ENCODE measurements around the gene BMPR1A.

BMPR1A gene

DNA sequence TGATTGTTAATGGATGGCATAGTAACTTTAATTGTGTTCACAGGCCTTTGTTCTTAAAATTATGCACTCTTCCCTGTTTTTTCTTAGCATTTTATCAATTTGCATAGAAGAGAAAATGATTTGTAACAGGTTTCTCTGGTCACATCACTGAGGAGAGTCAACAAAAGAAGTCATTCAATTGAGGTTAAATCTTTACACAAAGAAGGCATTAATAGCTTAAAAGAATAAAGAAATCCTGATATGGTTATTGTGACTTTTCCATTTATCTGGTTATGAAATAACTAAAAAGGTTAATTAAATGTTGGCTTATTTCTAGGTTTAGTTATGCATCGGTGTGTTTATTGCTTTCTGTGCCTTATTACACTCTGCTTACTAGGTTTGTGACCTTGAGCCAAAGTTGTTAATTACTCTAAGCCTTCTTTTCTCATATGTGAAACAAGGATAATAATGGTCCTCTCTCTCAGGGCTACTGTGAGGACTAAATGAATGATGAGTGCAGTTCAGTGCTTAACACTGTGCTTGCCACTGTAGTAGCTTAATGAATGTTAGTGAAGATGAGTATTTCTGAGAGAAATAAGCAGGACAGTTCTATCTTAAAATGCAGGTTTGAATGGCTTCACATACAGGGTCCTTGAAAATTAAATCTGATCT is 12.1 kb downstream of the BMPR1A start:
- DNase-seq, result no peak

DNA sequence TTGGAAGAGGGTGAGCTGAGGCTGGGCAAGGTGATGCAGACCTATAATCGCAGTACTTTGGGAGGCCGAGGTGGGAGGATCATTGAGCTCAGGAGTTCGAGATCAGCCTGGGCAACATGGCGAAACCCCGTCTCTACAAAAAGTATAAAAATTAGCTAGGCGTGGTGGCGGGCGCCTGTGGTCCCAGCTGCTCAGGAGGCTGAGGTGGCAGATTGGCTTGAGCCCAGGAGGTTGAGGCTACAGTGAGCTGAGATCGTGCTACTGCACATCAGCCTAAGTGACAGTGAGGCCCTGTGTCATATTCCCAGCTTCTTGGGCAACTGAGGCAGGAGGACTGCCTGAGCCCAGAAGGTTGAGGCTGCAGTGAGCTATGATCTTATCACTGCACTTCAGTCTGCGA is 13.6 kb downstream of the BMPR1A start:
- DNase-seq, result no peak

DNA sequence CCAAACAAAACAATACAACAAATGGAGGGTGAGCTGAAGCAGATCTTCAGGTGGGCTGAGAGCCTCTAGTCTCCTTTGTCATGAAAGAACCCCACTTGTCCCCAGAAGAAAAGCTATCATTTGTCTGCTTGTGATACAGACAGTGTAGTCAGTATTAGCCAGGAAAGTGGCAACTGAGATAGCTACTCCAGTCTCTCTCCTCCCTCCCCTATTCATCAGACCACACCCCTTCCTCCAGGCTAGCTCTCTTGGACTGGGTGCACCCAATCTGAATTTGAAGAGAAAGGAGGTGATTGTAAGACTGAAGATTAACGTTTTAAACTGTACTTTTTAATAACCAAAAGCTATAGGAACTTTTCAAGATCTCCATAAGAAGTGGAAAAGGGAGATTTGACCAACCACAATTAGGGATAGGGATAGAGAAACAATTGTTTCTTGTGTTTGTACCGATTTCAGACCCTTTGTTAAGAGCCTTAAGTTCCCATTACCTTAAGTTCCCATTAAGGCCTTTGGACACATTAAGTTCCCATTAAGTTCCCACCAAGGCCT is 14.1 kb downstream of the BMPR1A start:
- DNase-seq, result no peak

DNA sequence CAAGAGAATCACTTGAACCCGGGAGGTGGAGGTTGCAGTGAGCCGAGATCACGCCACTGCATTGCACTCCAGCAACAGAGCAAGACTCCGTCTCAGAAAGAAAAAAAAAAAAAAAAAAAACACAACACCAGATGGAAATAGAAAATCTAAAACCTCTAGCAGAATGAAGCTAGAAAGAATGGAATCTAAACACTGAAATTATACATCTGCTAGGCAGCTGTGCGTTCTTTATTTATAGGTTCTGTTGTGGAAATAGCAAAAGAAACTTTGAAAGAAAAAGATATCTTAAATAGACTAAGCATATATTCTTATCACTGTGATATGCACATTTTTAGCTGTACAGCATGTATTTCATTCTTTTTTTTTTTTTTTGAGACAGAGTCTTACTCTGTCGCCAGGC is 17.1 kb downstream of the BMPR1A start:
- DNase-seq, result no peak

DNA sequence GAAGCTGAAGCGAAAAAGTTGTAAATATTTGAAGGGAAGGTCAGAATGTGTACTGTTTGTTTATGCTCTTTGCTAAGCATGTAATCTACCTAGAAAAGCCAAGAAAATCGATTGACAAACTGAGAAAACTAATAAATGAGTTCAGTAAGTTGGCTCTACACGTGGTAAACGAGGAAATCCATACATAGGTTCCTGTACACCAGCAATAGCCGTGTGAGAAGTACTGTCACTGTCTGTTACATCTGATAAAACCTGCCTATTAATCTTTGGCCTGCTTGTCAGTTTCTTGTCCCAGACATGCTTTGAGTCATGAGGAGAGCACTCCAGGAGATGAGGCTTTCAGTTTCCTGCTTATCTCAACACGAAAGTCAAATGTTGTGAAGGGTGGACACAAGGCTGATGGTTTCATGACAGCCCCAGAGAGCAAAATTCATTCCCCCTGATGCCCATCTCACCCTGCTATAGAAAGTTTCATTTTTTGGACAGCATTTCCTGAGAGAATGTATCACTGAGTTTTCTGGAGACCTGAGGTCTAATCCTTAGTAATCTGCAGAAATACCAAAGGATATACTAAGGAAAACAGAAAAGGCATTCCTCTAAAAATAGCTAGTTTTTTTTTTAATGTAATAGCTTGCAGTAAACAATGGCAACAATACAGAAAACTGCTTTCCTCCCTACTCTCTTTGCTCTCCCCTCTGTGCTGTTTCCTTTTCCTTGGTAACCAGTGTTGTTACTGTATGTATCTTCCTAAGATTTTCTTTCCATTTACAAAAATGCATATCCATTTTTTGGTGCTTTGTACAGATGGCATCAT is 18.8 kb downstream of the BMPR1A start:
- no peak for DNase-seq

DNA sequence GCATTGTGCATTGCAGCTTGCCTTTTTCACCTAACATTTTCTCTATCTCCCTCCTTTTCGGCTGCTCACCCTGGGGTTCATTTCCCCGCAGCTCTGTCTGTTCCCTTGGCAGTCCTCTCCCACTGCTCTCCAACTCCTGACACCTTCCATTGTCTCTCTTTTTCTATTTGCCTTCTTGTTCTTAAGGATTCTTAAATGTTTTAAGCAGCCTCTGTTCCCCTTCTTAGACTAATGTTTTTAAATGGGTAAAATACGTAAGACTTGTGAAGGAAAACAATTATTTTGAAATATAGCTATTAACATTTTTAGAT is 19.4 kb downstream of the BMPR1A start:
- no peak for DNase-seq

DNA sequence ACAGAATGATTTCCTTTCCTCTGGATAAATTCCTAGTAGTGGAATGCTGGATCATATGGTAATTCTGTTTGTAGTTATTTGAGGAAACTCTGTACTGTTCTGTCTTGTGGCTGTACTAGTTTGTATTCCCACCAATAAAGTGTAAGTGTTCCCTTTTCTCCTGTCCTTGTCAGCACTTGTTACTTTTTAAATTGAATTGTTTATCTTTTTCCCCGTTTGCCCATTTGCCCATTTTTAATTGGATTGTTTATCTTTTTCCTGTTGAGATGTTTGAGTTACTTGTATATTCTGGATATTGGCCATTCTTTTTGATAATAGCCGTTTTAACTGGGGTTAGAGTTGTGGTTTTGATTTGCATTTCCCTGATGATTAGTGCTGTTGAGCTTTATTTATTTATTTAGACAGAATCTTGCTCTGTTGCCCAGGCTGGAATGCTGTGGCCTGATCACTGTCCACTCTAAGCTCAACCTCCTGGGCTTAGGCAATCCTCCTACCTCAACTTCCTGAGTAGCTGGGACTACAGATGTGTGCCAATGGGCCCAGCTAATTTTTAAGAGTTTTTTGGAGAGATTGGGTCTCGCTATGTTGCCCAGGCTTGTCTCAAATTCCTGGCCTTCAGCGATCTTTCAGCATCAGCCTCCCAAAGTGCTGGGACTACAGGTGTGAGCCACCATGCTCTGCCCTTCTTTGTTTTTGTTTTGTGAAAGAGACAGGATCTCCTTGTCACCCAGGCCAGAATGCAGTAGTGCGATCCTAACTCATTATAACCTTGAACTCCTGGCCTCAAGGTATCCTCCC is 23.0 kb downstream of the BMPR1A start:
- no peak for DNase-seq

DNA sequence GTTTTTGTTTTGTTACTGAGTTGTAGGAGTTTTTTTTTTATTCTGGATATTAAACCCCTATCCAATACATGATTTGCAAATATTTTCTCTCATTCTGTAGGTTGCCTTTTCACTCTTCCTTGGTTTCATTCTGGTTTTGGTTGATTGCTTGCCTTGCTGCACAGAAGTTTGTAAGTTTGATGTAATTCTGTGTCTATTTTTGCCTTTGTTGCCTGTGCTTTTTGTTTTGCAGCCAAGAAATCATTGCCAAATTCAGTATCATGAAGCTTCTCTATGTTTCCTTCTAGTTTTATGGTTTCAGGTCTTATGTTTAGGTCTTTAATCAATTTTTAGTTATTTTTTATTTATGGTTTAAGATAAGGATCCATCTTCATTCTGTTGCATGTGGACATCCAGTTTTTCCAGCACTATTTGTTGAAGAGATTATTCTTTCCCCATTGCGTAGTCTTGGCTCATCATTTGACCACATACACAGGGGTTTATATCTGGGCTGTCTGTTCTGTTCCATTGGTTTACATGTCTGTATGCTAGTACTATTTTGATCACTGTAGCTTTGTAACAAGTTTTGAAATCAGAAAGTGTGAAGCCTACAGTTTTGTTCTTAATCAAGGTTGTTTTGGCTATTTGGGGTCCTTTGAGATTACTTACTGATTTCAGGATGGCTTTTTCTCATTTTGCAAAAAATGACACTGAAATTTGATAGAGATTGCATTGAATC is 26.4 kb downstream of the BMPR1A start:
- no peak for DNase-seq

DNA sequence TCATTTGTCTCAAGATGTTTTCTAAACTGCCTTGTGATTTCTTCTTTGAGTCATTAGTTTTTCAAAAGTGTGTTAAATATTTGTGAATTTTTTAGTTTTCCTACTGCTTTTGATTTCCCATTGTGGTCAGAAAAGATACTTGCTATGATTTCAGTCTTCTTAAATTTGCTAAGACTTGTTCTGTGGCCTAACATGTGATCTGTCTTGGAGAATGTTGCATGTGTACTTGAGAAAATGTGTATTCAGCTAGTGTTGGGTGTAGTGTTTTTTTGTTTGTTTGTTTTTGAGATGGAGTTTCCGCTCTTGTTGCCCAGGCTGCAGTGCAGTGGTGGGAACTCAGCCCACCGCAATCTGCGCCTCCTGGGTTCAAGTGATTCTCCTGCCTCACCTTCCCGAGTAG is 28.6 kb downstream of the BMPR1A start:
- no peak for DNase-seq

DNA sequence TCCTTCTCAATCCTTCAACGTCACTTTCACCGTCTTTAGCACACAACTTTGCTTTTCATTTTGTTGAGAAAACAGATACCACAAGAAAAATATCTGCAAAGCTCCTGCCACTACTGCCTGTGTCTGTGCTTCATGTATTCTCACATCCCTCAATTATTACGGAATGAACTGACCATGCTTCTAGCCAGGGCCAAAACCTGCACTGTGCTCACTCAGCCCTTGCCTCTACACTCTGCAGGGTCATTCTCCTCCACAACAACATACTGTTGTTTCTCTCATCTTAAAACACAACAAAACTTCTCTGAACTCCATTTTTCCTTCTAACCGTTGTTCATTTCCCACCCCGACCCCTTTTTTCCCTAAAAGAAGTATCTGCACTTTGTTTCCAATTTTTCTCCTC is 29.5 kb downstream of the BMPR1A start:
- DNase-seq, result no peak

DNA sequence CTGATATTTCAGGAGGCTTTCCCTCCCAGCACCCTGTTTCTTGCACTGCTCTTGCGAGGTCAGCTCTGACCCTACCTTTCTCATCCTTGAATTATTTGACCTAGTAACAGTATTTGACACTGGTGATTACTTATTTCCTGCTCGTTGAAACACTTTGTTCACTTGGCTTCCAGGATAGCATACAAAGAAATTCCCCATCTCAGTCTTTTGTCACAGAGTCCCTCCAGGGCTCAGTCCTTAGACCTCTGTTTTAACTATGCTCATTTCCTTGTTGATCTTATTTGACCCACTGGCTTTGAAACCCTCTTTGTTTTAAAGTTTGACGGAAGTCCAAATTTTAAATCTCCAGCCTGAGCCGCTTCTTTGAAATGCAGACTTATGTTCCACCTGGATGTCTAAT is 29.9 kb downstream of the BMPR1A start:
- DNase-seq, result no peak

DNA sequence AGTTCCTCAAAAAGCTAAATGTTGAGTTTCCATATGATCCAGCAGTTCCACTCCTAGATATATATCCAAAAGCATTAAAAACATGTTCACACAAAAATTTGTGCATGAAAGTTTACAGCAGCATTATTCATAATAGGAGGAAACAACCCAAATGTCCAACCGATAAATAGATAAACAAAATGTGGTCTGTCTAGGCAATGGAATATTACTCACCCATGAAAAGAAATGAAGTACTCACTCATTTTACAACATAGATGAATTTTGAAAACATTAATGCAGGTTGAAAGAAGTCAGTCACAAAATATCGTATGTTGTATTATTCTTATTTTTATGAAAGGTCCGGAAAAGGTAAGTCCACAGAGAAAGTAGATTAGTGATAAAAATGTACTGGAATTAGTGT is 34.0 kb downstream of the BMPR1A start:
- no peak for DNase-seq

DNA sequence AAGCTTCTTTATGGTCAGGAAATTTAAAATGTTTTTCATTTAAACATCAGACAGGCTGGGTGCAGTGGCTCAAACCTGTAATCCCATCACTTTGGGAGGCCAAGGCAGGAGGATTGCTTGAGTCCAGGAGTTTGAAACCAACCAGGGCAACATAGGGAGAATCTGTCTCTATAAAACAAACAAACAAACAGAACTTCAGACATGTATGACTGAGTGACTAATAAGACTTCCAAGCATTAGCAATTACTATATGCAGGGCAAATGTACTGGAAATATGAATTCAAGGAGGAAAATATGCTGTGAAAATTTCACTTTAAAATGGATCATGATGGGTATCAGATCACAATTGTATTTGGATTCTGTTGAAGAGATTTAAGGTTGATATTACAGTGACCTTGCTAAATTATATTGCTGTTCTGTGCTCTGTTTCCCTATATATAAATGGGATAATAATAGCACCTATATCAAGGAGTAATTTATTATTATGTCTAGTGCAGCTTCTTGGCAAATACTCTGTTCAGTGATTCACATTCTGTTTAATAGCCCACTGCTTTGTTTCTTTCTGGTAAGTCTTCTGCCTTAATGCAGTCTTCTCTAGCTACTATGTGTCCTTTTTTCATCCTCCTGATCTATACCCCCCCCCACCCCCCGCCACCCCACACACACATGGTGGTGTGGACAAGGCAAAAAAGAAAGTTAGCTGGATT is 36.2 kb downstream of the BMPR1A start:
- DNase-seq, result no peak

DNA sequence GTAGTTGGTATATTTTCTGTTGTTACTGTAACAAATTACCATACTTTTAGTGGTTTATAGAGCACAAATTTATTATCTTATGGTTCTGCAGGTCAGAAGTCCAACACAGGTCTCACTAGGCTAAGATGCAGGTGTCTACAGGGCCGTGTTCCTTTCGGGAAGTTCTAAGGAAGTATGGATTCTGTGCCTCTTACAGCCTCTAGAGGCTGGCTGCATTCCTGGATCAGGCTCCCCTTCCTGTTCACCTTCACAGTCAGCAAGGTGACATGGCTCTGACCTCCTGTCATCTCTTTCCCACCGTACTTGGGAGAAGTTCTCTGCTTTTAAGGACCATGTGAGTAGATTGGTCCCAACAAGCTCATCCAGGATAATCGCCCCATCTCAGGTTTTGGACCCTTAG is 37.3 kb downstream of the BMPR1A start:
- DNase-seq, result no peak

DNA sequence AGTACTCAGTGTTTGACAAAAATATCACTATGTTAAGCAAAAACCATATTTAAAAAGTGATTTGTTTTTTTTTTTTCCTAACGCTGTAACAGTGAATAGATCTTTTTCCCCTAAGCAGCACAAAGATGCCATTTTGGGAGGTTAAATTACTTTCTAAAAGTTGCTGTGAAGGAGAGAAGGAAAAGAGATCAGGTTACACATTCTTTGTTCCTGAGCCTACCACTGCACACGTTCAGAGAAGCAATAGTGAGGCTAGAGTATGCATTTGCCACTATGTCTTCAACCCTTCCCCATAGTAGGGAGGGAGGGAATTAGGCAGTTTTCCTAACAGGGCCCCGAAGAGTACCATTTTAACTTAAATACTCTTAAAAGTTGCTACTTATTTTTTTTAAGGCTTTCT is 38.9 kb downstream of the BMPR1A start:
- DNase-seq, result no peak

DNA sequence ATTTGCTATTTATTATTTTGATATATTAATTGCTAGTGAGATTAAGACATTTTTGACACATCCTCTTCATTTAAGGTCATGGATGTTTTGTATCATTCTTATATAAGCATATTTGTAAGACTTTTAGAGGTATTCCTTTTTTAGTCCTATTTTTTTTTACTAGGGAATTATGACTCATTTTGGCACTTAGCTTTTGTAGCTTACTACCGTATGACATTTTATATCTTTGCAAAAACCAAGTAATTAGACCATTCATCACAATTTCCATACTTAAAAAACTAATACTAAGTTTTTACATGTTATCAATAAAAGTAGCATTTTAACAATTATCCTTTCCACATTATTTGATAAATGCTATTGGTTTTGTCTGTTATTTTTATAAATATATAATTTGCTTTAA is 41.6 kb downstream of the BMPR1A start:
- DNase-seq, result no peak

DNA sequence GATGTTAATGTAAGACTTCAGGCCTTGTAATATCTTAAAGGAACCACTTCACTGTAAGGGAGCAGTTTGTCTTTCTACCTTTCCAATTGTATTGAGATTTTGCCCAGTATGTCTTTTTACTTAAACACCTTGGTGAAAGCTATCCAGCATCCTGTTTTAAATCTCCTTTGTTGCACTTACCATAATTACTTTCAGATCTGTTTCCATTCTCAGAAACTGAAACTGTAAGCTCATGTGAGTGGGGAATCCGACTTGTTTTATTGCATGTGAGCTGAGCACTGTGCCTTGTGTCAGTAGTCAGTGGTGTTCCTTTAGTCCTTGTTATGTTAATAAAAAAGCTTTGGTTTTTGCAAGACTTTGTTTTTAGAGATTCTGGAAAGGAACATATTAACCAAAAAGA is 42.2 kb downstream of the BMPR1A start:
- DNase-seq, result no peak

DNA sequence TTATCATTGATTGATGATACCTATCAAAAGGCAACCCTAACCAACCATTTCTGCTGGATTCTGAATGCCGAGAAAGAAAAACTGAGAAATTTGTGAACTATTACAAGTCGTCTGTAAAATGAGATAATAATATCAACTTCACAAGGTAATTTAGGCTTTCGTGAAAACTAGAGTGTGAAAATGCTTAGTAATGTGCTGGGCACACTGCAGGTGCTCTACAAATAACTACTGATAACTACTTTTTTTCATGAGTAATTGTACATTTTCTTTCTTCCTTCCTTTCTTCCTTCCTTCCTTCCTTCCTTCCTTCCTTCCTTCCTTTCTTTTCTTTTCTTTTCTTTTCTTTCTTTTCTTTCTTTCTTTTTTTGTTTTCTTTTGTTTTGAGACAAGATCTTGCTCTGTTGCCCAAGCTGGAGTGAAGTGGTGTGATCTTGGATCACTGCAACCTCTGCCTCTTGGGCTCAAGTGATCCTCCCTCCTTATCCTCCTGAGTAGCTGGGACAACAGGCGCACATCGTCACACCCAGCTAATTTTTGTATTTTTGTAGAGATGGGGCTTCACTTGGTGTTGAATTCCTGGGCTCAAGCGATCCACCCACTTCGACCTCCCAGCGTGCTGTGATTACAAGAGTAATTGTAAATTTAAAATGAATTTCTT is 42.9 kb downstream of the BMPR1A start:
- DNase-seq, result no peak

DNA sequence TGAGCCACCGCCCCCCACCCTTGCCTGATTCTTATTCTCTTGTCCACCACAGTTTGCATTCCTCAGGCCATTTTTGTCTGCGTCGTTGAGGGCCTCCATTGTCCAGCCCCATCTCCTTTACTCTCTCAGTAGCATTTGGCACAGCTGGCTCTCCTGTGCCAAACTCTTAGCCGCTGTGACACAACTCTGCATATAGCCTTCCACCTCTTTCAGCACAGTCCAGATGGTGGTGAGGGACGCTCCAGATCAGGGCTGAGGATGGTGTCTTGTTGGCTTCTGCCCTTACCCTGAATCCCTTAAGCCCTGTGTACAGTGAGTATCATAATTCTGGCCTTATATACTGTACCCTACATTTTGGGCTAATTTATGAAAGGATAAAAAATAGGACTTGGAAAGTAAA is 45.6 kb downstream of the BMPR1A start:
- no peak for DNase-seq

DNA sequence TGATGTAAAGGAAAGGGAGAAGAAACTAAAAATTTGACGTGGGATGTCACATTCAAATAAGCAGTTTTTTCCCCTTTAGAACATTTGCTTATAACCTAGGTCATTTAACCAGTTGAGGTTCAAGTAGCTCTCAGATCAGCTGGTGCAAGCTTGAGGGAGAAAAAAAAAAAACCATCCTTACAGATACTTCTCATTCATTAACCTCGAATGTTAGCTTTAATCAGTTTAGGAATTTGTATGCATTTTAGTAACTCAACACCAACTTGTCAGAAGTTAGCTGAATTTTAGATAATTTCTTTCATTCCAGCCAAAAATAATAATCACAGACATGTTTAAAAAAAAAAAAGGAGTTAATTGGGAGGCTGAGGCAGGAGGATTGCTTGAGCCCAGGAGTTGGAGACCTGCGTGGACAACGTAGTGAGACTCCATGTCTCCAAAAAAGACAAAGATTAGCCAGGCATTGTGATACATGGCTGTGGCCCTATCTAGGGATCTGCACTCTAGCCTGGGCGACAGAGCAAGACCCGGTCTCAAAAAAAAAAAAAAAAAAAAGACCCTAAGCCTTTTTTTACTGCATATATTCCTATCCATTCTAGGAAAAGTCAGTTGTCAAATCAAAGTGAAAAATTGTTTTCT is 46.2 kb downstream of the BMPR1A start:
- no peak for DNase-seq

DNA sequence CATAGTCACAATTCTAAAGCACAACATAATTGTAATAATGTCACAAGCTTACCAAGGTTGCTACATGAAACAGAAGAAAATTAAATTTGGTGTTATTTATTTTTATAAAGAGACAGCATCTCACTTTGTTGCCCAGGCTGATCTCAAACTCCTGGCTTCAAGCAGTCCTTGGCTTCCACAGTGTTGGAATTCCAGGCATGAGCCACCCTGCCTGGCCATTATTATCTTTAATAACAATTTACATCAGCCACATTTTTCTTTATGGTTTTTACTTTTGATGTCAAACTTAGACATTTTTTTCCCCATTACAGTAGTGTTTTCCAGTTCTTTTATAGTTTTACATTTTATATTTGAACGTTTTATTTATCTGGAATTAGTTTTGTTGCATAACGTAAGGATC is 46.7 kb downstream of the BMPR1A start:
- DNase-seq, result no peak

All from CD4-positive, alpha-beta T cell treated with Interleukin-17A for 1 hour (primary cell).